GM21390 (cell line): Measurements from ENCODE around the gene TPRG1L.

Experiments used
- ATAC-seq: cut with Tn5 transposase; IDR thresholded peaks from one replicate; pipeline ENCODE4 v1.9.1; 2021; ENCODE audit not compliant: unreplicated experiment

TPRG1L gene

GRCh38 chr1:3642919-3643675, 18.3 kb downstream of the TPRG1L start:
- ATAC-seq = no peak

DNA sequence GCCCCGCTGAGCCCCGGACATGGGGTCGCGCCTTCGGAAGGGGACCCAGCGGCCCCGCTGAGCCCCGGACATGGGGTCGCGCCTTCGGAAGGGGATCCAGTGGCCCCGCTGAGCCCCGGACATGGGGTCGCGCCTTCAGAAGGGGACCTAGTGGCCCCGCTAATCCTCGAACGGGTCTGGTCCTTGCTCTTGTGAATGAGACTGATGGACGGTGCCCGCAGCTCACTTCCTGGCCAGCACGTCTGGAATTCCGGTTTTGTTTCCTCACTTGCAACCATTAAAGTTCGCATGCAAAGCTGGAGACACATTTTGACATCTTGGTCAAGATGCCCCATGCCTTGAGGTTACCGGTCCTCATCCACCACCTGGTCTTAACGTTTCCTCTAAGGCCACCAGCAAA, 19.5 kb downstream of the TPRG1L start:
- ATAC-seq = no peak

DNA sequence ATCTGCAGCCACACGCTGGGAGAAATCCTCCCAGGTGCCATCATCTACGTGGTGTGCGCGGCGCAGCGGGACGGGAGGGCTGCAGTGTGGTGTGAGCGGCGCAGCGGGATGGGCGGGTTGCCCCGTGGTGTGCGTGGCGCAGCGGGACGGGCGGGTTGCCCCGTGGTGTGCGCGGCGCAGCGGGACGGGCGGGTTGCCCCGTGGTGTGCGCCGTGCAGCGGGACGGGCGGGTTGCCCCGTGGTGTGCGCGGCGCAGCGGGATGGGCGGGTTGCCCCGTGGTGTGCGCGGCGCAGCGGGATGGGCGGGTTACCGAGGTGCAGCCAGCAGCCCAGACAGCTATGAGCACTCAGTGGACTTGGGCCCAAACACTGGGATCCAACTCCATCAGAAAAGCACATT, 20.4 kb downstream of the TPRG1L start:
- ATAC-seq = no peak

DNA sequence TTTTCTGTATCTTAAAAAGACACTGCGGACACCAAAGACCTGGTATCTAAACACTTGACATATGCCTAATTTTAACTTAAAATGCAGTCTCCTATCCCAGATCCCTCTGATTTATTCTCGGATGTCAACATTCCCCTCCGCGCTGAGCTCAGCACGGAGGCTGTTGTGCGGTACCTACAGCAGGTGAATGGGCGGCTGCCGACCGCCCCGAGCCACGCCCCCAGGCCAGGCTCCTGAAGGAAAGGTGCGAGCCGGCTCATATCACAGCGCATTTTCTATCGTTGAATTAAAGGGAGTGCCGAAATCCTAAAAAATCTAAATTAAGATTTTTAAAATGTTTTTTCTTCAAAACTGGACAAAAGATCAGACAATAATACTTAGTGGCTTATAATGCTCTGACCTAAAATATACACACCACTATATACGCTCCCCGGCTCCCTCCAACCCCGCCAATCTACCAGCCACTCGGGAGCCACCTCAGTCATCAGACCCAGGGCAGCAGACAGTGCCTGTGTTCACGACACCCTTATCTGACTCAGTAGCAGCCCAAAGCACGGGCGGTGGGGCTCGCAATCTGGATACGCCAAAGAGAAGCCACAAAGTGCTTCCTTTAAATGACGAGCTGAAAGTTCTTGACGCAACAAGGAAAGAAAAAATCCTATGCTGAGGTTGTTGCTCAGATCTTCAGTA, 21.0 kb downstream of the TPRG1L start:
- ATAC-seq = no peak

DNA sequence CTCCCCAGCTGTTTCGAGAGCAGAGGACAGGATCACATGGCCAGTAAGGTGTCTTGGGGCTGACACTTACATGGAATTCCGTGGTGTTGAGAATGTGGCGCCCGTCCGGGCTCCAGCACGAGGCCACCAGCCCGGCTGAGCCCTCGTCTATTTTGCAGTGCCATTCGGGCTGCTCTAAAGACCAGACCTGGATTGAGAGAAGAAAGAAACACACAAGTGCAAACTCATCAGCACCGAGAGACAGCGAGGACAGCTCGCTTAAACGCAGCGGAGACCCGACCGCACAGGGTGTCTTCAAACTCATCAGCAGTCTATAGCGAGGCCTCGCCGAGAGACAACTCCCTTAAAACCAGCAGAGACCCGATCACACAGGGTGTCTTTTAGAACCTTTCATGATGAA, 21.8 kb downstream of the TPRG1L start:
- ATAC-seq = no peak

GRCh38 chr1:3649342-3650247, 24.8 kb downstream of the TPRG1L start, which contains the start of gene WRAP73:
WRAP73 (minus strand) TSS chr1:3650103; CDS start chr1:3649999, 104 bp downstream.
- peak; percentile 80 for ATAC-seq

DNA sequence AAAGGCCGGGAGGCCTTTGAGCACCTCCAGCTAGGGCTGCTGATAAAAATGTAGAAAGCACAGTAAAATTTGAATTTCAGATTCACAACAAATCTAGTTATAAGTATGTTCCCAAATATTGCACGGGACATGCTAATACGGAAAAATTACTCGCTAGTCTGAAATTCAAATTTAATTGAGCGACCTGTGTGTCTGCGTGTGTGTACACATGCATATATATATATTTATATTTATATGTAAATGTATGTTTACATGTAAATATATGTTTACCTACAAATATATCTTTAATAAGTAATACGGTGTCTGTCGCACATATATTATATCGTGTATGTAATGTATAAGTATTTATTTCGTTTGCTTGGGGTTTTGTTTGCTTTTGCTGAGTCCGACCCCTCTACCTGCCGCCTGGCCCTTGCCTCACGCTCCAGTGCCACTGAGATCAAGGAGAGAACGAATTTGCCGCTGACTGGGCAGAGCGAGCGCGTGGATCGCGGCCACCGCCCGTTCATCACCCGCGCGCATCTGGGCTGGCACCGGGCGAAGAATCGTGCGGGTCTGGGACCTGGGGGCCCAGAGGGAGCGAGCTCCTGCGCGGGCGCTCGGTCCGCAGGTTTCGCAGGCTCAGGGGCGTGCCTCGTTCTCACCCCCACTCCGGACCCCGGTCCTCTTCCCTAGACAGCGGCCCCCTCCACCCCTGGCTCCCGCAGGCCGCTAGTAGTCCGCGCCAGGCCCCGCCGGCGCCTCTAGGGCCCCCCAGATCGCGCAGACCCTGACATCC, 25.6 kb downstream of the TPRG1L start:
- ATAC-seq = no peak

GRCh38 chr1:3651026-3651929, 26.5 kb downstream of the TPRG1L start:
- ATAC-seq = no peak

GRCh38 chr1:3651930-3652547, 27.2 kb downstream of the TPRG1L start, which contains the start of gene TP73:
TP73 (plus strand) TSS chr1:3652516; CDS start chr1:3682366, 29,850 bp downstream.
- ATAC-seq = no peak

GRCh38 chr1:3652548-3653285, 27.9 kb downstream of the TPRG1L start:
- ATAC-seq = no peak

DNA sequence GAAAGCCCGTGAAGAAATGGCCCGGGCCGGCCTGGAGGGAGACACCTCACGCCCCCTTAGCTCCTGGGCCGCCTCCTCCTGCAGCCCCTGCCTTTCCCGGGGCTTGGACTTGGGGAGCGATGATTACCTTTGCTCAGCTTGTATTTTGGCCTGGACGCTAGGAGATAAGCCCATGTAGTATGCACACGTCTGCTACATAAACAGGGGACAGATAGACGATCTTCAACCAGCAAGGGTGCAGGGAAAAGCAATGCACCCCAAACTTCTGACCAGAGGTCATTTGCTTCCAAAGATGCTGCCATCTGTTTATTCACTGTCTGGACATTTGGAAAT, 28.4 kb downstream of the TPRG1L start:
- no peak for ATAC-seq

DNA sequence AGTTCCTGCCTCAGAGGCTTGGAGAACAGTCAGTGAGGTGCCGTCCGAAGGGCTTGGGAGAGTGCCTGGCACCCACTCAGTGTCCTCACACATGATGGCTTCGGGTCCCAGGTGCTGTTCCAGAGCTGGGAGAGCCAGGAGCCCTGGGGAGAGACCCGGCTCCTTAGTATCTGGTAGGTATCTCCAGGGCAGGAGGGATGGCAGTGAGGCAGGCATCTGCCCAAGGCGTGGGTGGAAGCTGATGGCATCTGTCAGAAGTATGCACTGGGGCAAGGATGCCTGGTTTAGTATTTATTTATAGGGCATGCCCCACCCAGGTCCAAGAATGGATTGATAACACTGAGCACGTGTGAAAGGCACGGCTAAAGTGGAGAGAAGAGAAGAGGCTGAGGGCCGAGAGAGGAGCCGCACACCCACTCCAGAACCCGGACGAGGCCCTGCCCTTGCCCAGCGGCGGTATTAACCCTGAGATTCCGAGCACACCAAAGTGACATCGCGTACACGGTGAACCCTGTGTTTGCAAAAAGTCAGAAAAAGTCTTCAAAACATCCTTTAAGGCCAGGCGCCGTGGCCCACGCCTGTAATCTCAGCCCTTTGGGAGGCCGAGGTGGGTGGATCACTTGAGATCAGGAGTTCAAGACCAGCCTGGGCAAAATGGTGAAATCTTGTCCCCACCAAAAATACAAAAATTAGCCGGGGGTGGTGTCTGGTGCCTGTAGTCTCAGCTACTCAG, 29.9 kb downstream of the TPRG1L start:
- ATAC-seq = no peak

- peak; percentile 53 for ATAC-seq
Observed at GRCh38 chr1:3656450-3657095, 31.8 kb downstream of the TPRG1L start.

DNA sequence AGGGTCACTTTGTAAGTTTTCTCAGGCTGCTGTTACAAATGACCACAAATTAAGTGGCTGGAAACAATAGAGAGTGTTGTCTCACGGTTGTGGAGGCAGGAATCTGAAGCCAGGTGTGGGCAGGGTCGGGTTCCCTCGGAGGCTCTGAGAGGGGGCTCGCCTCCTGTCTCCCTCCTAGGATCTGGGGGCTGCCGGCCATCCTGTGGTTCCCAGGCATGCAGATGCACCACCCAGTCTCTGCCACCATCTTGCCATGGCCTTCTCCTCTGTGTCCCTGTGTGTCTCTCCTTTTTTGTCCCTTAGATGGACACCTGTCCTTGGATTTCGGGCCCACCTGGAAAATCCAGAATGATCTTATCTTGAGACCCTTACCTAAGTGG, 32.3 kb downstream of the TPRG1L start:
- peak; percentile 19 for ATAC-seq

GRCh38 chr1:3657578-3658230, 32.9 kb downstream of the TPRG1L start:
- ATAC-seq = no peak

DNA sequence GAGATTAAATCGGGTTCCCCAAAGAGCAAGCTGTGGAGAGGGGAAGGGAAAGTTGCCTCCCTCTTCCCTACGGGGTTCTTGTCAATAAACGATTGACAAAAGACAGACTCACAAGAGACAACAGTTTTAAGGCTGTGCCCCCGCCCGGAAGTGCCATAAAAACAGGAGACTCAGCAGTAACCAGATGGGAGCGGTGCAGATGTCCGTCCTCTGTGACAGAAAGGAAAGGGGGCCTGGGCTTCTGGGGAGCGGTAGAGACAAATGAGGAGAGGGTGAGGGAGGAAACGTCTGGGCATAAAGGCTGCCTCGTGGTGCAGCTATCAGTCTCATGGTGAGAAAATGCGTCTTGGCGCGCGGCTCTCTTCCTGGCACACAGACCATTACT, 33.4 kb downstream of the TPRG1L start:
- no peak for ATAC-seq

DNA sequence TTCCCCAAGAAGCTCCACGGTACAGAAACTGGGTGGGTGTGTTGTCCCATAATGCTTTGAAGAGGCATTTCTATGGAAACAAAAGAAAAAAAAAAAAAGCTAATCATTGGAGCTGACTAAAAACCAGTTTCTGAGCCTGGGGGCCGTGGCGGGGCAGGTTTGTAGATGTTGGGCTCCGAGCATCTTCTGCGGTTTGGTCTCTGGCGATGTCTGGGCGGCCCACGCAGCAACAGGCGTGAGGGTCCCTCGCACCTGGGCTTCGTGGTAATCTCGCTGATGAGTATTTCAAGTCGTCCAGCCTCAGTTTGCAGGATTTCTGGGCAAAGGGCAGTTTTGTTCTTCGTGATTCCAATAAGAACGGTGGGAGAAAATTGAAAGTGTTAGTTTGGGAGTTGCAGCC, 34.3 kb downstream of the TPRG1L start:
- no peak for ATAC-seq
